Osteoblast (primary cell): ENCODE results near the gene A3GALT2. TPM values are rescaled to one million over a fixed set of nuclear protein-coding genes. Genes with fewer than 3 reads are reported as not detected.
A peak's percentile ranks its signal among the peaks of the same experiment; 100 is the strongest.

ENCODE experiments used
- DNase-seq: peaks from one replicate; pipeline ENCODE4 v3.0.0; 2011; ENCODE audit warnings: low spot score, mixed read lengths; ENCODE audit not compliant: insufficient read length; ENCODE audit errors: missing footprints
- H2AFZ ChIP-seq: 2 replicates; pipeline ENCODE4 v1.6.0; 2011; ENCODE audit warnings: mild to moderate bottlenecking, low read length
- H3K27ac ChIP-seq: 2 replicates; pipeline ENCODE4 v1.5.1; 2011; ENCODE audit warnings: mild to moderate bottlenecking, low read depth, low read length, moderate library complexity
- H3K27me3 ChIP-seq: 2 replicates; pipeline ENCODE4 v1.6.0; 2012; ENCODE audit warnings: mild to moderate bottlenecking, control low read depth, inconsistent platforms, low read length, moderate library complexity; ENCODE audit not compliant: insufficient read depth
- H3K36me3 ChIP-seq: 2 replicates; pipeline ENCODE4 v1.5.1; 2011; ENCODE audit warnings: mild to moderate bottlenecking, low read length, control low read depth, moderate library complexity; ENCODE audit not compliant: insufficient read depth
- H3K4me1 ChIP-seq: 2 replicates; pipeline ENCODE4 v1.5.1; 2011; ENCODE audit warnings: mild to moderate bottlenecking, low read length, control low read depth, moderate library complexity; ENCODE audit not compliant: insufficient read depth
- H3K4me2 ChIP-seq: 2 replicates; pipeline ENCODE4 v1.6.0; 2011; ENCODE audit warnings: mild to moderate bottlenecking, low read length; ENCODE audit not compliant: insufficient read depth
- H3K4me3 ChIP-seq: fragments of 200-600 bp; sonication (generic); 3 replicates; pipeline ENCODE4 v1.5.1; 2012; ENCODE audit warnings: mild to moderate bottlenecking, low read length, inconsistent platforms; ENCODE audit not compliant: insufficient read depth
- H3K79me2 ChIP-seq: 2 replicates; pipeline ENCODE4 v1.6.0; 2012; ENCODE audit warnings: mild to moderate bottlenecking, low read length, control low read depth, inconsistent platforms; ENCODE audit not compliant: insufficient read depth
- H3K9me3 ChIP-seq: 2 replicates; pipeline ENCODE4 v1.5.1; 2011; ENCODE audit warnings: low read depth, low read length, control low read depth
- H4K20me1 ChIP-seq: 2 replicates; pipeline ENCODE4 v1.6.0; 2012; ENCODE audit warnings: mild to moderate bottlenecking, low read length, control low read depth; ENCODE audit not compliant: insufficient read depth
- total RNA-seq: library from RNA; depleted of rRNA; stranded (reverse); fragments of >200 nt; gene quantifications from 2 replicates; pipeline ENCODE4 v1.2.3, GENCODE V29; 2012
- TF ChIP-seq, protein P1 (sequence below): IDR thresholded peaks from 2 replicates; pipeline ENCODE4 v1.5.1; 2011; ENCODE audit warnings: mild to moderate bottlenecking, low read depth, low read length, moderate library complexity; ENCODE audit errors: extremely low read depth

The A3GALT2 gene
- total RNA-seq, 1 donor: not detected

DNA sequence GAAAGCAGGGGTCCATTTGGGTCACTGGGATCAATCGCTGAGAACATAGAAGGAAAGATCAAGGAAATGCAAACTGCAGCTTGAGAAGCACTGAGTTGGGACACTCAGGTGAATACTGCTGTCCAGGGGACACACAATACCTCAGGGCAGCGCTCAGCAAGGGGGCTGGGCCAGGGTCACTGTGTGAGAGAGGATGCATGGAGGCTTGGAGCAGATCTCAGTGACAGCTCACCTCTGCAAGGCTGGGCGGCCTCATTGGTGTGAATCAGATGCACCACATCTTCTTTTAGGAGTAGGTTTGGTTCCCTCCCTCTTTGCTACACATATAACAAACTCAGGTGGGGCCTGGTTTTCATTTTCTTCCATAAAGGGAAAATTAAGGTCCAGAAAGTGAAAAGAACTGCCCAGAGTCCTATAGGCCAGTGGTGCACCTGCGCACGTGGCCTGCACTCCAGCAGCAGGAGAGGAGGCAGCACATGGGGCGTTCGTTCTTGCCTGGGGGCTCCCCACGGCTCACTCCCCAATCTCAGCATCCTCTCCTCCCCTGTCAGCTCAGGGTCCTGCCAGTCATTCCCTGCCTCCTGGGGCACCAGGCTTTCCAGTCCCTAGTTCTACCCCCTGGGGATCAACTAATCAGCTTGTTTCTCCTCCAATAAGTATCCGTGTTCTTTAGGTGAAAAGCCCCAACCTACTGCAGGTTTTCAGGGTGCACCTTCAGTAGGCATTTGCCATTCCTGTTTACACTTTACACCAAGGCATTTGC lies 1.5 kb downstream of the A3GALT2 start:
- Histone ChIP-seq H4K20me1 (peaks cover 20% of the 10 kb centered on the region), H3K4me2 (no peak overlapping the region), H2AFZ (no peak overlapping the region), H3K79me2 (peaks cover 4% of the 10 kb centered on the region), H3K27me3 (no peaks in the 10 kb centered on the region), H3K27ac (no peak overlapping the region), H3K4me1 (no peaks in the 10 kb centered on the region), H3K36me3 (peaks cover 28% of the 10 kb centered on the region), H3K9me3 (no peaks in the 10 kb centered on the region), H3K4me3 (no peak overlapping the region)
- TF ChIP-seq, protein P1, sequence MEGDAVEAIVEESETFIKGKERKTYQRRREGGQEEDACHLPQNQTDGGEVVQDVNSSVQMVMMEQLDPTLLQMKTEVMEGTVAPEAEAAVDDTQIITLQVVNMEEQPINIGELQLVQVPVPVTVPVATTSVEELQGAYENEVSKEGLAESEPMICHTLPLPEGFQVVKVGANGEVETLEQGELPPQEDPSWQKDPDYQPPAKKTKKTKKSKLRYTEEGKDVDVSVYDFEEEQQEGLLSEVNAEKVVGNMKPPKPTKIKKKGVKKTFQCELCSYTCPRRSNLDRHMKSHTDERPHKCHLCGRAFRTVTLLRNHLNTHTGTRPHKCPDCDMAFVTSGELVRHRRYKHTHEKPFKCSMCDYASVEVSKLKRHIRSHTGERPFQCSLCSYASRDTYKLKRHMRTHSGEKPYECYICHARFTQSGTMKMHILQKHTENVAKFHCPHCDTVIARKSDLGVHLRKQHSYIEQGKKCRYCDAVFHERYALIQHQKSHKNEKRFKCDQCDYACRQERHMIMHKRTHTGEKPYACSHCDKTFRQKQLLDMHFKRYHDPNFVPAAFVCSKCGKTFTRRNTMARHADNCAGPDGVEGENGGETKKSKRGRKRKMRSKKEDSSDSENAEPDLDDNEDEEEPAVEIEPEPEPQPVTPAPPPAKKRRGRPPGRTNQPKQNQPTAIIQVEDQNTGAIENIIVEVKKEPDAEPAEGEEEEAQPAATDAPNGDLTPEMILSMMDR: no peak
- peak; percentile 59 for DNase-seq

GRCh38 chr1:33317946-33318345 lies 3.0 kb downstream of the A3GALT2 start:
- H3K27ac ChIP-seq: no peak overlapping the region
- TF ChIP-seq, protein P1: no peak
- peak; percentile 23 for DNase-seq

DNA sequence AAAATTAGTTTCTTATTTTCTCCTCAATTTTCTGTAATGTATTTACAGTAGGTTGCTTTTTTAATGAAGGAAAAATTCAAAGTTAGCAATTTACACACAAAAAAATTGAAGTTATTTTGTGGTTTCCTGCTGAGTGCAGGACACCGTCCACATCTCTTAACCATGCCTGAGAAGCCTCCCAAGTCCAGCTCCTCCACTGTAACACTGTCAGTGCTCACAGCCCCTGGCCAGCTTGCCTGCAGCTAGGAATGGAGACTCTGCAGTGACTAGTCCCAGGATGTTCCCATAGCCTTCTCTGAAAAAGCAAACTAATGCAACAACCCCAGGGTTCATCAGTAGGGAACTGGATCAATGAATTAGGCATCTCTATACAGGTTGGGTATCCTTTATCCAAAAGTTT lies 3.5 kb downstream of the A3GALT2 start:
- no peaks in the 10 kb centered on the region for H3K9me3 ChIP-seq
- H3K4me1 ChIP-seq: no peaks in the 10 kb centered on the region
- DNase-seq: peak; percentile 27
- H4K20me1 ChIP-seq: peaks cover 4% of the 10 kb centered on the region
- H3K27ac ChIP-seq: no peak overlapping the region
- no peaks in the 10 kb centered on the region for H3K27me3 ChIP-seq
- H3K4me3 ChIP-seq: no peak overlapping the region
- no peak overlapping the region for H3K4me2 ChIP-seq
- peaks cover 8% of the 10 kb centered on the region for H3K36me3 ChIP-seq
- TF ChIP-seq, protein P1: no peak
- H2AFZ ChIP-seq: no peak overlapping the region
- H3K79me2 ChIP-seq: no peaks in the 10 kb centered on the region

More at GRCh38 chr1:33317946-33318345, 3.0 kb downstream of the A3GALT2 start:
- Histone ChIP-seq H4K20me1 (peaks cover 7% of the 10 kb centered on the region), H3K4me1 (no peaks in the 10 kb centered on the region), H3K79me2 (no peaks in the 10 kb centered on the region), H3K27me3 (no peaks in the 10 kb centered on the region), H3K4me2 (no peak overlapping the region), H3K36me3 (peaks cover 14% of the 10 kb centered on the region), H3K9me3 (no peaks in the 10 kb centered on the region), H2AFZ (no peak overlapping the region), H3K4me3 (no peak overlapping the region)

DNA sequence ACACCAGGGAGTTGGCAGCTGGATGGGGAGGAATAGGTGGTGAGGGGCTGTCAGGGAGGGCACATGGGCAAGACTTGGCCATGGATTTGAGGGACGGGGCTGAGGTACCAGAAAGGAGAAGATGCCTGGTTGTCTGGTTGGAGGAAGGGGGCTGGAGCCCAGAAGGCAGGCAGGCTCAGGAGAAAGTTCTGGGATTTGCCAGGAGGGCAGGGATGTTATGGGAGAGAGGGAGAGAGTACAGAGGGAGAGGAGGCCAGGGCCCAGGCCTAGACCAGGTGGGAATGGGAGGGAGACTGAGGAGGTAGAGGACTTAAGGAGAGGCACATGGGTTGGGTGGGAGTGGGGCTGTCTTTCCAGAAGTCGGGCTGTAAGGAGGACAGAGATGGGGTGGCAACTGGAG lies 4.3 kb downstream of the A3GALT2 start:
- H3K27ac ChIP-seq: no peak overlapping the region
- H2AFZ ChIP-seq: no peak overlapping the region
- peaks cover 4% of the 10 kb centered on the region for H3K36me3 ChIP-seq
- H3K4me2 ChIP-seq: no peak overlapping the region
- H3K27me3 ChIP-seq: no peaks in the 10 kb centered on the region
- TF ChIP-seq, protein P1: no peak
- no peaks in the 10 kb centered on the region for H4K20me1 ChIP-seq
- peak; percentile 42 for DNase-seq
- H3K4me1 ChIP-seq: no peaks in the 10 kb centered on the region
- no peak overlapping the region for H3K4me3 ChIP-seq
- no peaks in the 10 kb centered on the region for H3K79me2 ChIP-seq
- no peaks in the 10 kb centered on the region for H3K9me3 ChIP-seq
